PFSK-1 (cell line): ENCODE measurements around the gene RGL2.

Source experiments
- FOXP2 ChIP-seq: optimal IDR thresholded peaks from 2 replicates; pipeline ENCODE3; 2011; ENCODE audit warnings: borderline replicate concordance, control low read depth, inconsistent platforms; ENCODE audit not compliant: insufficient read depth; ENCODE audit errors: extremely low read length, extremely low read depth
- POLR2AphosphoS5 ChIP-seq: IDR thresholded peaks from 2 replicates; pipeline ENCODE4 v1.6.1; 2012; ENCODE audit warnings: low read depth, mild to moderate bottlenecking, control low read depth, low read length, moderate library complexity
- REST ChIP-seq, 2 experiments: IDR thresholded peaks; 2 replicates each; pipeline versions ENCODE4 v1.6.1 to v1.8.0; 2011 to 2012; ENCODE audit warnings: low read depth in 2 of 2, low read length in 2 of 2, control low read depth in 1 of 2, inconsistent platforms in 1 of 2, mild to moderate bottlenecking in 1 of 2, moderate library complexity in 1 of 2; ENCODE audit not compliant: insufficient read depth in 1 of 2
- SIN3A ChIP-seq: IDR thresholded peaks from 2 replicates; pipeline ENCODE4 v1.6.1; 2012; ENCODE audit warnings: mild to moderate bottlenecking, low read length, moderate library complexity, borderline replicate concordance; ENCODE audit not compliant: insufficient read depth
- TAF1 ChIP-seq: IDR thresholded peaks from 2 replicates; pipeline ENCODE4 v1.6.1; 2012; ENCODE audit warnings: low read length, control low read depth, borderline replicate concordance; ENCODE audit not compliant: insufficient read depth

Gene RGL2

DNA sequence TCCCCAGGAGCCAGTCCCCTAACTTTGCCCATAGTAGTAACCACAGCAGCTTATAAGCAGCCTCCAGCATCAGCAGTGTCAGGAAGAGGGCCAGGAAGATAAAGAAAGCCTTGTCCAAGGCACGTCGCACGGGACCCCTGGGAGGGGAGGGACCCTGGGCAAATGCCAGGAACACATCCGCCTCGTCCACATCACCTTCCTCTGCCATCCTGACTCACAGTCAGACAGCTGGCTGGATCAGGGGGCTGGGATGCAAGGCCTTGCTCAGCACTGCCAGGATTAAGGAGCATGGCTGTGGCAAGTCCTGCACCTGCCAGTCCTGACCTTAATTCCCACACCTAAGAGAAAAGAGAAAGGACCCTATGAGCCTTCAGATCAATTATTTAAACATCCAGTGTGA is 30.3 kb upstream of the RGL2 start:
- no peak for TF ChIP-seq REST (IDR thresholded peaks at IDR 0.05; ENCODE audit: insufficient read depth in 1 of 2, low read depth in 2 of 2, low read length in 2 of 2)
- no peak for TF ChIP-seq FOXP2
- no peak for TF ChIP-seq SIN3A
- no peak for TF ChIP-seq POLR2AphosphoS5
- TF ChIP-seq TAF1, result no peak

DNA sequence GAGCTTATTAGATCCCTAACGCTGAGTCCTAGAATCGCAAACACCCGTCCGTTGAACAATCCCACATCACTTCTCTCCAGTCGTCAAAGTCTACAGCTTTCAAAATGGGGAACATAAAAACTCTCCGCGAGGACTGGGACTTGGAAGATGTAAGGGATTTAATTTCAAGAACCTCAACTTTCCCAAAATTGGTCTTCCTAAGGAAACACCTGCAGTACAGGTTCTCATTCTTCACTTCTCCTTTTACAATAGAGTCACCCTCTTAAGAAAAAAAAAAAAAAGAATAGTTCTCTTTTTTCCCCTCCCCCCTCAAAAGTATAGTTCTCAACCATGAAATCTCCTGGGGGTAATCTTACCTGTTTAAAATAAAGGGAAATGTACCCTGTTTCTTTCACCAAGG is 25.4 kb upstream of the RGL2 start:
- TF ChIP-seq TAF1 (no peak), SIN3A (no peak), REST (IDR thresholded peaks at IDR 0.05; ENCODE audit: insufficient read depth in 1 of 2, low read depth in 2 of 2, low read length in 2 of 2) (no peak), FOXP2 (no peak), POLR2AphosphoS5 (no peak)

- TF ChIP-seq TAF1, result no peak
- TF ChIP-seq REST (IDR thresholded peaks at IDR 0.05; ENCODE audit: insufficient read depth in 1 of 2, low read depth in 2 of 2, low read length in 2 of 2), result no peak
- no peak for TF ChIP-seq FOXP2
- no peak for TF ChIP-seq POLR2AphosphoS5
- TF ChIP-seq SIN3A, result no peak
Observed at GRCh38 chr6:33323623-33323948, 24.8 kb upstream of the RGL2 start.

DNA sequence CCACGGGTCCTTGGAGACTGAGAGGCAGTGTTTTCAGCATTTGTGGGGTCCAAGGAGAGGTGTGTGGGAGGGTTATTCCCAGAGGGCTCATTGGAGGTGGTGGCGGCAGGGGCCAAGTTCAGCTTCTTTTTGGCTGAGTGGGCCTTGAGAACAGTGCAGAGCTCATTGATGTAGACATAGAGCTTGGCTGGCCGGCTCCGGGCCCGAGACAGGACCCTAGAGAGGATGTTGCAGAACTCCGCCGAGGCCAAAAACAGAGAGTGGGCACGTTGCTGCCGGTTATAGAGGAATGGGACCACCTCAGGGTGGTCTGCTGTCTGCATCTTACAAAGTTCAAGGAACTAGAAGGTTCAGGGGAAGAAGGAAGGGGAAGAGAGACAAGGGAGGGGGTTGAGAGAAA is 22.5 kb upstream of the RGL2 start:
- TF ChIP-seq REST (IDR thresholded peaks at IDR 0.05; ENCODE audit: insufficient read depth in 1 of 2, low read depth in 2 of 2, low read length in 2 of 2), result no peak
- TF ChIP-seq SIN3A, result no peak
- TF ChIP-seq TAF1, result no peak
- no peak for TF ChIP-seq POLR2AphosphoS5

DNA sequence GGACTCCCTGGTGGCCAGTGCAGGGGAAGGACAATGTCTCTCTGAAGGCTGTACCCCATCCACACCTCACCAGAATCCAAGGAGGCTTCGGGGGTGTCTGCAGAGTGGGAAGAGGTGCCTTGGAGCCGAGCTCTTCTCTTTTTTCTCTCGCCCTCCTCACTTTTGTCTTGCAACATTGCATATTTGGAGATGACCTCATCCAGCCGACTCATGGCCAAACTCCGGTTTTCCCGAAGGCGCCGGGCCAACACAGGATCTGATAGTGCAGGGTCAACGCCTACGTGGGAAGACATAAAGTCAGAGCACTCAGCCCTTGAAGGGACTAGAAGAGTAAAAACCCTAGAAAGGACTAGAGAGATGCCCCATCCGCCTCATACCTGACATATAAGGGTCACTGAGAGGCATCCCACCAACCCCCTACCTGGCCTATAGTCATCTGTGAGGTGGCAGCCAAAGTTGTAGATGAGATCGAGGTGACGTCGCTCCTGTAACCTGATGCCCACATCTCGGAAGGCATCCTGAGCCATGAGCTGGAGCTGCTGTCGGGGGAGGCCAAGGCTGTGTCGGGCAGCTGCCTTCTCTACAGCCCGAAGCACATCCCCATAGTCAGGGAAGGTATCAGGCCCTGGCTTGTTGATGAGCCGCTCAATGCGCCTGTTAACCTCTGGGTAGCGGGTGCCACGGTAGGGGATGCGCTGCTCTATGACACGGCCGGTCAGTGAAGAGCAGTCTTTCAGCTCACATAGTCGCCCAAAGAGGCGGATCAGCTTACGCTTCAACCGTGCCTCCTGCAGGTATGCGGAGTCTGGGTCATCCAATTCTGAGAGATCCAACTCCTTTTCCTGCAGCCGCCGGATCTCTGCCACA is 21.8 kb upstream of the RGL2 start:
- no peak for TF ChIP-seq FOXP2
- TF ChIP-seq POLR2AphosphoS5, result no peak
- TF ChIP-seq TAF1, result no peak
- no peak for TF ChIP-seq REST (IDR thresholded peaks at IDR 0.05; ENCODE audit: insufficient read depth in 1 of 2, low read depth in 2 of 2, low read length in 2 of 2)
- no peak for TF ChIP-seq SIN3A
